HepG2 (cell line): ENCODE results near the gene ENG. TPM values are rescaled to one million over a fixed set of nuclear protein-coding genes. Genes with fewer than 3 reads are reported as not detected.

Experiments
- BCL6 ChIP-seq: IDR thresholded peaks from 2 replicates; pipeline ENCODE4 v1.6.1; 2016; ENCODE audit warnings: missing genetic modification reagents, missing compliant biosample characterization
- FIP1L1 ChIP-seq: fragments of 200-400 bp; formaldehyde crosslinking; IDR thresholded peaks from 2 replicates; pipeline ENCODE4 v1.6.1; 2018; ENCODE audit warnings: low read depth, mild to moderate bottlenecking, low read length, moderate library complexity, borderline replicate concordance; ENCODE audit not compliant: insufficient read depth
- GLMP ChIP-seq: sonication (generic); formaldehyde crosslinking; IDR thresholded peaks from 2 replicates; pipeline ENCODE4 v1.9.0; 2021; ENCODE audit warnings: missing genetic modification reagents, mild to moderate bottlenecking, borderline replicate concordance
- HMGA1 ChIP-seq: sonication (generic); formaldehyde crosslinking; conservative IDR thresholded peaks from 2 replicates; pipeline ENCODE4 v1.4.0; 2020; ENCODE audit warnings: missing genetic modification reagents
- MXI1 ChIP-seq: IDR thresholded peaks from 3 replicates; pipeline ENCODE4 v1.6.1; 2012; ENCODE audit warnings: low read depth, low read length, inconsistent platforms, borderline replicate concordance
- NFAT5 ChIP-seq: sonication (generic); formaldehyde crosslinking; IDR thresholded peaks from 2 replicates; pipeline ENCODE4 v1.4.0; 2020; ENCODE audit warnings: missing genetic modification reagents
- NPAS2 ChIP-seq: sonication (generic); formaldehyde crosslinking; IDR thresholded peaks from 2 replicates; pipeline ENCODE4 v1.8.0; 2022; ENCODE audit warnings: mild to moderate bottlenecking, missing genetic modification reagents, borderline replicate concordance
- NR2F1 ChIP-seq, 2 experiments: fragments of 450-650 bp in 1 of 2; formaldehyde crosslinking in 1 of 2; IDR thresholded peaks; 2 replicates each; pipeline versions ENCODE4 v1.5.0 to v1.6.1; 2016 to 2020; ENCODE audit warnings: mild to moderate bottlenecking in 1 of 2, missing compliant biosample characterization in 1 of 2, missing genetic modification reagents in 1 of 2, moderate library complexity in 1 of 2
- RFXAP ChIP-seq: sonication (generic); formaldehyde crosslinking; IDR thresholded peaks from 2 replicates; pipeline ENCODE4 v1.4.0; 2020; ENCODE audit warnings: missing genetic modification reagents, borderline replicate concordance
- SNAI1 ChIP-seq: sonication (generic); formaldehyde crosslinking; IDR thresholded peaks from 2 replicates; pipeline ENCODE4 v1.5.0; 2020; ENCODE audit warnings: mild to moderate bottlenecking, missing genetic modification reagents, borderline replicate concordance
- SRSF1 ChIP-seq: fragments of 200-400 bp; formaldehyde crosslinking; optimal IDR thresholded peaks from 2 replicates; pipeline ENCODE3; 2017; ENCODE audit warnings: mild to moderate bottlenecking, low read depth, low read length, moderate library complexity
- ZFP41 ChIP-seq: sonication (generic); formaldehyde crosslinking; IDR thresholded peaks from 2 replicates; pipeline ENCODE4 v1.4.0; 2020; ENCODE audit warnings: mild to moderate bottlenecking, missing genetic modification reagents, borderline replicate concordance
- ZNF180 ChIP-seq: sonication (generic); formaldehyde crosslinking; IDR thresholded peaks from 2 replicates; pipeline ENCODE4 v1.4.0; 2020; ENCODE audit warnings: low read depth, missing genetic modification reagents, borderline replicate concordance
- ZNF431 ChIP-seq: sonication (generic); formaldehyde crosslinking; IDR thresholded peaks from 2 replicates; pipeline ENCODE4 v1.9.0; 2022; ENCODE audit warnings: missing genetic modification reagents, low read depth, mild to moderate bottlenecking, borderline replicate concordance
- ZNF574 ChIP-seq: sonication (generic); formaldehyde crosslinking; IDR thresholded peaks from 2 replicates; pipeline ENCODE4 v1.4.0; 2020; ENCODE audit warnings: missing genetic modification reagents
- ZNF709 ChIP-seq: sonication (generic); formaldehyde crosslinking; IDR thresholded peaks from 2 replicates; pipeline ENCODE4 v1.5.0; 2020; ENCODE audit warnings: mild to moderate bottlenecking, missing genetic modification reagents
- ZNF790 ChIP-seq: sonication (generic); formaldehyde crosslinking; IDR thresholded peaks from 2 replicates; pipeline ENCODE4 v1.8.0; 2022; ENCODE audit warnings: missing genetic modification reagents, mild to moderate bottlenecking, borderline replicate concordance
- polyA plus RNA-seq, 8 experiments: library from polyadenylated mRNA; depleted of rRNA in 3 of 8; stranded (reverse) in 7 of 8; unstranded in 1 of 8; fragments of >200 nt; fragmentation: Illumina TruSeq in 4 of 8; extraction: Trizol in 4 of 8; gene quantifications; 2 replicates each; pipeline versions ENCODE4 v1.2.1 to v1.2.3, GENCODE V29; 2011 to 2016; ENCODE audit warnings: low read depth in 4 of 8, missing spikeins in 1 of 8, mixed read lengths in 1 of 8; ENCODE audit not compliant: insufficient read depth in 1 of 8
- total RNA-seq, 5 experiments: library from RNA; depleted of rRNA; stranded (reverse); fragments of >200 nt; fragmentation: Illumina TruSeq; extraction: Trizol; gene quantifications; 2 replicates each; pipeline ENCODE4 v1.2.3, GENCODE V29; 2016; ENCODE audit warnings: low read depth in 1 of 5

The ENG gene
- total and polyA plus RNA-seq, 2 of the 13 experiments (the other 11 are each of a cell fraction or from before 2014, with no cell fraction given): 0.02 to 1.1 TPM

GRCh38 chr9:127828262-127829031 is 26.0 kb downstream of the ENG start (continued):
- TF ChIP-seq GLMP (CRISPR knock-in tag) (no peak), SRSF1 (no peak), FIP1L1 (no peak), BCL6 (CRISPR knock-in tag) (peak; percentile 19), NFAT5 (CRISPR knock-in tag) (no peak), ZNF431 (CRISPR knock-in tag) (no peak), NR2F1 (CRISPR knock-in tag; IDR thresholded peaks at IDR 0.05) (no peak), ZNF574 (peak; percentile 90), MXI1 (peak; percentile 40; the same call in 1 of the 3 replicates), ZNF790 (CRISPR knock-in tag) (no peak), ZFP41 (CRISPR knock-in tag) (no peak), HMGA1 (CRISPR knock-in tag) (no peak), RFXAP (CRISPR knock-in tag) (no peak), SNAI1 (CRISPR knock-in tag) (no peak), ZNF709 (CRISPR knock-in tag) (no peak), NPAS2 (CRISPR knock-in tag) (no peak), ZNF180 (no peak)
